NOMO-1 treated with DMSO at 0.1 percent for 48 hours (cell line): Measurements from ENCODE around the gene RPS15.
"Not testable (repeated sequence)": the region's sequence is repeated elsewhere in the genome, so short reads cannot be mapped to it uniquely, and the experiment has no call there.

Source experiments
- DNase-seq: peaks from one replicate; lab custom pipeline; 2025; ENCODE audit not compliant: unreplicated experiment; lab: John Stamatoyannopoulos, UW

RPS15 gene

GRCh38 chr19:1418951-1419738 is 19.1 kb upstream of the RPS15 start:
- DNase-seq, result no peak

GRCh38 chr19:1420085-1420484 is 18.1 kb upstream of the RPS15 start:
- DNase-seq, result not testable (repeated sequence)

GRCh38 chr19:1420590-1420989 is 17.6 kb upstream of the RPS15 start:
- DNase-seq, result no peak

GRCh38 chr19:1421218-1421957 is 16.8 kb upstream of the RPS15 start:
- DNase-seq, result no peak

GRCh38 chr19:1421958-1422305 is 16.3 kb upstream of the RPS15 start:
- no peak for DNase-seq

- no peak for DNase-seq
Observed at GRCh38 chr19:1422360-1422759, 15.8 kb upstream of the RPS15 start.

GRCh38 chr19:1422943-1423342 is 15.3 kb upstream of the RPS15 start:
- no peak for DNase-seq

- DNase-seq, result no peak
Observed at GRCh38 chr19:1423436-1424191, 14.6 kb upstream of the RPS15 start.

- DNase-seq, result no peak
Observed at GRCh38 chr19:1424192-1424955, 13.8 kb upstream of the RPS15 start.

- DNase-seq, result no peak
Observed at GRCh38 chr19:1425102-1425837, 12.9 kb upstream of the RPS15 start.

- no peak for DNase-seq
Observed at GRCh38 chr19:1425902-1426301, 12.3 kb upstream of the RPS15 start.

GRCh38 chr19:1426736-1427135 is 11.5 kb upstream of the RPS15 start:
- DNase-seq, result no peak

GRCh38 chr19:1427221-1427920 is 10.8 kb upstream of the RPS15 start:
- no peak for DNase-seq

GRCh38 chr19:1428738-1429391 is 9.3 kb upstream of the RPS15 start:
- DNase-seq, result no peak

GRCh38 chr19:1429750-1430149 is 8.4 kb upstream of the RPS15 start:
- DNase-seq, result no peak

GRCh38 chr19:1430246-1430645 is 8.0 kb upstream of the RPS15 start:
- no peak for DNase-seq

GRCh38 chr19:1431759-1432506 is 6.3 kb upstream of the RPS15 start:
- no peak for DNase-seq

GRCh38 chr19:1432507-1432887 is 5.7 kb upstream of the RPS15 start:
- DNase-seq, result no peak
